MM.1S (cell line): ENCODE results near the gene KCNC4.
A peak's percentile ranks its signal among the peaks of the same experiment; 100 is the strongest.

Experiments used
- DNase-seq: peaks from one replicate; pipeline ENCODE4 v3.0.0-alpha.2; 2015
- H2AFZ ChIP-seq: fragments of 300-600 bp; sonication (generic); 2 replicates; pipeline ENCODE4 v1.6.0; 2016; ENCODE audit warnings: antibody characterized with exemption, low read length
- H3F3A ChIP-seq: fragments of 300-600 bp; sonication (generic); 2 replicates; pipeline ENCODE4 v1.6.1; 2016; ENCODE audit warnings: mild to moderate bottlenecking, antibody characterized with exemption, low read length, moderate library complexity, mixed read lengths; ENCODE audit not compliant: insufficient read depth
- H3K27ac ChIP-seq: fragments of 300-600 bp; sonication (generic); 2 replicates; pipeline ENCODE4 v1.5.1; 2016; ENCODE audit warnings: mild to moderate bottlenecking, low read length
- H3K27me3 ChIP-seq: fragments of 300-600 bp; sonication (generic); replicated peaks from 2 replicates; pipeline ENCODE4 v1.6.0; 2016; ENCODE audit warnings: low read length; ENCODE audit not compliant: insufficient read depth
- H3K36me3 ChIP-seq: fragments of 300-600 bp; sonication (generic); replicated peaks from 2 replicates; pipeline ENCODE4 v1.6.1; 2016; ENCODE audit warnings: mild to moderate bottlenecking, low read length, mixed read lengths; ENCODE audit not compliant: insufficient read depth
- H3K4me1 ChIP-seq: fragments of 300-600 bp; sonication (generic); 2 replicates; pipeline ENCODE4 v1.6.1; 2016; ENCODE audit warnings: low read length, mixed read lengths
- H3K4me2 ChIP-seq: fragments of 300-600 bp; sonication (generic); 2 replicates; pipeline ENCODE4 v1.6.0; 2016; ENCODE audit warnings: low read depth, low read length
- H3K4me3 ChIP-seq: fragments of 300-600 bp; sonication (generic); 2 replicates; pipeline ENCODE4 v1.5.1; 2016; ENCODE audit warnings: low read length, mixed read lengths
- H3K79me2 ChIP-seq: fragments of 300-600 bp; sonication (generic); 2 replicates; pipeline ENCODE4 v1.6.1; 2016; ENCODE audit warnings: mixed run types, low read length, mixed read lengths
- H3K9ac ChIP-seq: fragments of 300-600 bp; sonication (generic); 2 replicates; pipeline ENCODE4 v1.6.1; 2016; ENCODE audit warnings: low read length, mixed read lengths
- H3K9me2 ChIP-seq: fragments of 300-600 bp; sonication (generic); replicated peaks from 2 replicates; pipeline ENCODE4 v1.6.1; 2016; ENCODE audit warnings: mild to moderate bottlenecking, low read length, mixed read lengths; ENCODE audit not compliant: insufficient read depth
- H3K9me3 ChIP-seq: fragments of 300-600 bp; sonication (generic); replicated peaks from 2 replicates; pipeline ENCODE4 v1.6.1; 2016; ENCODE audit warnings: mild to moderate bottlenecking, low read length, mixed read lengths; ENCODE audit not compliant: insufficient read depth
- H4K20me1 ChIP-seq: fragments of 300-600 bp; sonication (generic); 2 replicates; pipeline ENCODE4 v1.6.1; 2016; ENCODE audit warnings: mild to moderate bottlenecking, low read length, moderate library complexity, mixed read lengths; ENCODE audit not compliant: insufficient read depth
- EZH2 ChIP-seq: fragments of 300-600 bp; sonication (generic); optimal IDR thresholded peaks from 2 replicates; pipeline ENCODE3; 2017; ENCODE audit warnings: low read depth, mild to moderate bottlenecking, antibody characterized with exemption, low read length, mixed read lengths
- EZH2phosphoT487 ChIP-seq: fragments of 300-600 bp; sonication (generic); IDR thresholded peaks from 2 replicates; pipeline ENCODE4 v1.6.1; 2018; ENCODE audit warnings: antibody characterized with exemption, low read length
- TF ChIP-seq, protein P1 (sequence below): fragments of 300-600 bp; sonication (generic); IDR thresholded peaks from 2 replicates; pipeline ENCODE4 v1.5.1; 2016; ENCODE audit warnings: antibody characterized with exemption, low read length, mixed read lengths

KCNC4 gene

DNA sequence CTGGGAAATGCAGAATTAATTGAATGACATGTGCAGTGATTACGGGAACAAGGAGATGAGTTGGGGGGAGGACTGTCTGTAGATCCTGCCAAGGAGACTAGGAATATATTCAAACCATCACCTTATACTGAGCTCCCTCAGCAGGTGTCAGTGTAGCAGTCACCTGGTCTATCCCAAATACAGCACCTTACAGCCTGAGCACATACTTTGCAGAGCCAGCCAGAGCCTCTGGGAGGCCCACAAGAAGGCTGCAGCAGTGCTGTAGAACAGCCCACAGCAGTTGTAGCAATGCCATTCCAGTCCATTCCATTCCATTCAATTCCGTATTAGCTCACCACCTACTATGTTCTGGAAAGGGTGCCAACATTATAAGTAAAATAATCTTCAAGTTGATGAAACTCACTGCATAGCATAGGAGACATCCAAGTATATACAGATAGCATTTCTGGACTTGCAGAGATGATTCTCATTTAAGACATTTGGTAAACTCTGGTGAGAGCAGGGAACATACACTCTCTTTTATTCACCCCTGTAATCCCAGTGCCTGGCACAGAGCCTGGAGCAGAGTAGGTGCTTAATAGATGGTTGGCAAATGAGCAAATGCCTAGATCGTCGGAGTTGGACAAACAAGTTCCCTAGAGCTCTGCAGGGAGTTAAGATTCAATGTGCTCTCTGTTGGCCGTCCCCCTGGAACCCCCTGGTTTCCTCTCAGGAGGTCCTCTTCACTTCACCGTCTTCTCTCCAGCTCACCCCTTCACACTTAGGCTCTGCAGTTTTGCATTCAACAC is 44.7 kb downstream of the KCNC4 start:
- Histone ChIP-seq H3K9me2 (no peaks in the 10 kb centered on the region), H4K20me1 (no peaks in the 10 kb centered on the region), H2AFZ (no peak overlapping the region), H3K4me2 (peak overlapping the region; percentile 21; the same call in 1 of the 2 replicates), H3K27ac (peak overlapping the region; percentile 41; the same call in 1 of the 2 replicates), H3K4me3 (no peak overlapping the region), H3K9me3 (no peaks in the 10 kb centered on the region), H3K36me3 (no peaks in the 10 kb centered on the region), H3K4me1 (peaks cover 17% of the 10 kb centered on the region), H3K27me3 (no peaks in the 10 kb centered on the region), H3K79me2 (no peaks in the 10 kb centered on the region), H3K9ac (no peak overlapping the region), H3F3A (no peaks in the 10 kb centered on the region)
- no peak for DNase-seq
- no peak for TF ChIP-seq EZH2phosphoT487
- TF ChIP-seq EZH2, result no peak
- TF ChIP-seq, protein P1, sequence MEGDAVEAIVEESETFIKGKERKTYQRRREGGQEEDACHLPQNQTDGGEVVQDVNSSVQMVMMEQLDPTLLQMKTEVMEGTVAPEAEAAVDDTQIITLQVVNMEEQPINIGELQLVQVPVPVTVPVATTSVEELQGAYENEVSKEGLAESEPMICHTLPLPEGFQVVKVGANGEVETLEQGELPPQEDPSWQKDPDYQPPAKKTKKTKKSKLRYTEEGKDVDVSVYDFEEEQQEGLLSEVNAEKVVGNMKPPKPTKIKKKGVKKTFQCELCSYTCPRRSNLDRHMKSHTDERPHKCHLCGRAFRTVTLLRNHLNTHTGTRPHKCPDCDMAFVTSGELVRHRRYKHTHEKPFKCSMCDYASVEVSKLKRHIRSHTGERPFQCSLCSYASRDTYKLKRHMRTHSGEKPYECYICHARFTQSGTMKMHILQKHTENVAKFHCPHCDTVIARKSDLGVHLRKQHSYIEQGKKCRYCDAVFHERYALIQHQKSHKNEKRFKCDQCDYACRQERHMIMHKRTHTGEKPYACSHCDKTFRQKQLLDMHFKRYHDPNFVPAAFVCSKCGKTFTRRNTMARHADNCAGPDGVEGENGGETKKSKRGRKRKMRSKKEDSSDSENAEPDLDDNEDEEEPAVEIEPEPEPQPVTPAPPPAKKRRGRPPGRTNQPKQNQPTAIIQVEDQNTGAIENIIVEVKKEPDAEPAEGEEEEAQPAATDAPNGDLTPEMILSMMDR, result no peak

DNA sequence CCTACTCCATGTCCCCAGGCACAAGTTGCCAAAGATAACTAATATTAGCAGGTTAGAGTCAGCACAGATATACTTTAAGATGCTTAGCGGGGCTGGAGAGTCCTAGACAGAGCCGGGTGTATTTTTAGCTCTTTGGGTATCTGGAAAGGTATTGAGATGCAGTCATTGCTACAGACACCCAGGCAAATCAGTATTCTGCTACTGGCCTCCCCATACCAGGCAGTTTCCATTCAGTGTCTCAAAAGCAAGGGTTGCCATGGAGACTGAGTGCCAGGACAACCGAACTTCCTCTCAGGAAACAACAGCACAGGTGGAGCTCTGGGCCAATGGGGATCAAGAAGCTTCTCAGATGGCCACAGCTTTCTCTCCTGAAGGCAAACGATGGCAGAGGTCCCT is 45.3 kb downstream of the KCNC4 start:
- Histone ChIP-seq H3K4me1 (peaks cover 19% of the 10 kb centered on the region), H4K20me1 (no peaks in the 10 kb centered on the region), H3K27ac (peak overlapping the region; percentile 41; the same call in 1 of the 2 replicates), H3F3A (no peaks in the 10 kb centered on the region), H3K4me2 (peak overlapping the region; percentile 21; the same call in 1 of the 2 replicates), H3K27me3 (no peaks in the 10 kb centered on the region), H3K36me3 (no peaks in the 10 kb centered on the region), H3K9me2 (no peaks in the 10 kb centered on the region), H2AFZ (peak overlapping the region; percentile 53; the same call in 1 of the 2 replicates), H3K9me3 (no peaks in the 10 kb centered on the region), H3K4me3 (no peak overlapping the region), H3K79me2 (no peaks in the 10 kb centered on the region), H3K9ac (no peak overlapping the region)
- DNase-seq, result peak; percentile 64
- TF ChIP-seq, protein P1, result no peak
- TF ChIP-seq EZH2phosphoT487, result no peak
- no peak for TF ChIP-seq EZH2

DNA sequence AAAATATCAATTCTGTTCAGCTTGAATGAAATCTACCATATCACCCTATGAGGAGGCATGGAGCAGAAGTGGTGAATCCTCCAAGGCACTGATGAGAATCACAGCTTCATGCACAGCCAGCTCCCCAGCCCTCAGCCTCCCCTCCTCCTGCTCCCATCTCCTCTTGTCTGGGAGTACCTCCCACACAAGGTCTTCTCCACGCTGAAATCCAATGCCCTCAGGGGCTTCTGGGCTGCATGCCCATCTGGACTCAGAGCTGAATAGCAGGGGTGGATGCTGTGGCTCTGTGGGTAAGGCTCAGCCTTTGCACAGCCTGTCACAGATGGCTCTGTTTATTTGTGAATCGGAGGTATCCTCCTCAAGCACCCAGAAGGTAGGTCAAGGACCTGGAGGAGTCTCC is 48.6 kb downstream of the KCNC4 start:
- no peaks in the 10 kb centered on the region for H3K79me2 ChIP-seq
- no peaks in the 10 kb centered on the region for H3K27me3 ChIP-seq
- no peak overlapping the region for H3K4me3 ChIP-seq
- H4K20me1 ChIP-seq, result no peaks in the 10 kb centered on the region
- H3K4me2 ChIP-seq, result no peak overlapping the region
- H2AFZ ChIP-seq, result no peak overlapping the region
- no peak overlapping the region for H3K9ac ChIP-seq
- no peaks in the 10 kb centered on the region for H3K36me3 ChIP-seq
- H3F3A ChIP-seq, result no peaks in the 10 kb centered on the region
- DNase-seq, result no peak
- peaks cover 19% of the 10 kb centered on the region for H3K4me1 ChIP-seq
- no peak for TF ChIP-seq EZH2phosphoT487
- TF ChIP-seq, protein P1, result no peak
- no peak for TF ChIP-seq EZH2
- H3K9me2 ChIP-seq, result no peaks in the 10 kb centered on the region
- H3K9me3 ChIP-seq, result no peaks in the 10 kb centered on the region
- H3K27ac ChIP-seq, result no peak overlapping the region
